Activated CD8-positive, alpha-beta memory T cell treated with anti-CD3 and anti-CD28 coated beads, Interleukin-2, amount 50 U/mL, for 48 hours (primary cell): ENCODE measurements around the gene KLF11.

Source experiments
- DNase-seq: peaks from one replicate; pipeline ENCODE4 v3.0.0-alpha.2; 2020

KLF11 gene

DNA sequence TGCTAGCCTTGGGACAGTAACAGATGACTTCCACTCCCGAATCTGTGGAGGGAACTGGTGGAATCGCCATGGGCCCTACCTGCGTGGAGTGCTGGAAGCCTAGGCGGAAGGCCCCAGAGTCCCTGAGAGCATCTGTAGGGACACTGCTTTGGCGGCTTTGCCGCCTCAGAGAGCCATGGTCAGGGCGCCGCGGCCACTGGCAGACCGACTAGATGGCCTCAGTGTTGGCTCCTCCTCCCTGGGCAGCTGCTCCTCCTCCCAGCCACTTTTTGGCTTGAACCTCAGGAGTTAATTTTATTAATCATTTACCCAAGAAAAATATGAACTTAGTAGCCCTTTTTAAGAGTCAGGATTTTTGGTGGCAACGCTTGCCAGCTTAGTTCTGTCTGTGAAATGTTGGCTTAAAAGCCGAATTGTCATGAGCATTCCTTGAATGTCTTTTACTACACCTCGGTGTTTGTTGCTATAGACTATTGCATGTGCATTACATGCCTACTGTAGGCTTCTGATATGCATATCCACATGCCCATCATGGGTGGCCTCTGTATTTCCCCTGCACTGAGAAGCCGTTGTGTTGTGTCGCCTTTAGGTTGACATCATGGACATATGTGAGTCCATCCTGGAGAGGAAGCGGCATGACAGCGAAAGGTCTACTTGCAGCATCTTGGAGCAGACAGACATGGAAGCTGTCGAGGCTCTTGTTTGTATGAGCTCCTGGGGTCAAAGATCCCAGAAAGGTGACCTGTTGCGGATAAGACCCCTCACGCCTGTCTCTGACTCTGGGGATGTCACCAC is 2.4 kb downstream of the KLF11 start:
- DNase-seq, result no peak

DNA sequence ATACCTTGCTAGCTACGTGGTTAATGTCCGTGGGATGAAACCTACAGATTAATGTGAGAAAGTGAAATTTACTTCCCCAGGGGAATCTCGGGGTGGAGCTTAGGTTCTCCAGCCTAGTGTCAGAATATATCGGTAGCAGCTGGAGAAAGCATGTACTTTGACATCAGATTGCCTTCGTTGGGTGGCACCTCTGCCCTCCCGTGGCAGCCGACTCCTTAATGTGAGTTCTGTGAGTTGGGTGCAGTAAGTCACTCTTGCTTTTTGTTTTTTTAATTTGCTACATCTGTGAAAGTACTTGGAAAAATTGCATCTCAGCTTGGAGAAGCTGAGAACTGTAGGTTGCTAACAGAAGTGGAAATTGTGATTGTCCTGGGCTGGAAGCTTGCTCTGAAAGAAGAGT is 3.6 kb downstream of the KLF11 start:
- no peak for DNase-seq

DNA sequence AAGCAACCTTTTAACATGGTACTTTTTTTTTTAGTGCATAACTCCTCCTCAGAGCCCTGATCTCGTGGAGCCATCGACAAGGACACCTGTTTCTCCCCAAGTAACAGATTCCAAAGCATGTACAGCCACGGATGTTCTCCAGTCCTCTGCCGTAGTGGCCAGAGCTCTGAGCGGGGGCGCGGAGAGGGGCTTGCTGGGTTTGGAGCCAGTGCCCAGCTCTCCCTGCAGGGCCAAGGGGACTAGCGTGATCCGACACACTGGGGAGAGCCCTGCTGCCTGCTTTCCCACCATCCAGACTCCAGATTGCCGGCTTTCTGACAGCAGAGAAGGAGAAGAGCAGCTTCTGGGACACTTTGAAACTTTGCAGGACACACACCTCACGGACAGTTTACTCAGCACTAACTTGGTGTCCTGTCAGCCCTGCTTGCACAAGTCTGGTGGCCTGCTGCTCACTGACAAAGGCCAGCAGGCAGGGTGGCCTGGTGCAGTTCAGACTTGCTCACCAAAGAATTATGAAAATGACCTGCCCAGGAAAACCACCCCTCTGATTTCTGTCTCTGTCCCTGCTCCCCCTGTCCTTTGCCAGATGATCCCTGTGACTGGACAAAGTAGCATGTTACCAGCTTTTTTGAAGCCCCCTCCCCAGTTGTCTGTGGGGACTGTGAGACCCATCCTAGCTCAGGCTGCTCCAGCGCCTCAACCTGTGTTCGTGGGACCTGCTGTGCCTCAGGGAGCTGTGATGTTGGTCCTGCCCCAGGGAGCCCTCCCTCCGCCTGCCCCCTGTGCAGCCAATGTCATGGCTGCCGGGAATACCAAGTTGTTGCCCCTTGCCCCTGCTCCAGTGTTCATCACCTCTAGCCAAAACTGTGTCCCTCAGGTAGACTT is 4.5 kb downstream of the KLF11 start:
- no peak for DNase-seq

DNA sequence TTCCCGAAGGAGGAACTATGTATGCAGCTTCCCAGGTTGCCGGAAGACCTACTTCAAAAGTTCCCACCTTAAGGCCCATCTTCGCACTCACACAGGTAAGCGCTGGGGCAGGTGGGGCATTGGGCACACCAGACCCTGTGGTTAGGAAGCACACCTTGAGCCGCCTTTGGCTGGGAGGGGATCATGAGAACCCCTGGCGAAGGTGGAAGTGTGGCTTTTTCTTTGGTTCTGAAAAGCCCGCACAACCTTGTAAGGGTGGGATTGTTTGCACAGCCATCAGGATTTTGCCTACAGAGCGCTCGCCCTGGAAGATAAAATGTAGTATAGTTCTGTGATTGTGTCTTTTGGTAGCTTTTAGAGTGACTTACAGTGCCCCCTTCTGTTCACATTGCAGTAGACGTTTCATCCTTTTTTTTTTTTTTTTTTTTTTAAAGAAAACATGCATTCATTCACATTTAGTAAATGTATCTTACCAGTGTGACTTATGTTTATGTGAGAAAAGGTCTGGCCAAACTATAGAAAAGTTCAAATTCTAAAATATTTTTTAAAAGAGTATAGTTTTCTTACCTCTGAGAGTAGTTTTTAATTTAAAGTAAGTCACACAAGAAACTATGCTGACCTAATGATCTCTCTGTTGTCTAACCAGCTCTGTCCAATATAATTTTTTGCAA is 5.3 kb downstream of the KLF11 start:
- no peak for DNase-seq

DNA sequence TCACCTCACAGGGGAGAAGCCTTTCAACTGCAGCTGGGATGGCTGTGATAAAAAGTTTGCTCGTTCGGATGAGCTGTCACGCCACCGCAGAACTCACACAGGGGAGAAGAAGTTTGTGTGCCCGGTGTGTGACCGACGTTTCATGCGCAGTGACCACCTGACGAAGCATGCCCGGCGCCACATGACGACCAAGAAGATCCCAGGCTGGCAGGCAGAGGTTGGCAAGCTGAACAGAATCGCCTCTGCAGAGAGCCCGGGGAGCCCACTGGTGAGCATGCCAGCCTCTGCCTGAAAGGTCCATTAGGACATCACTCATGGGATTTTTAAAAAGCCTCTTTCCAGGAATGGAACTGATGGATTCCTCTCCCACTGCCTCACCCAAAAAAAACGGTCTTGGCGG is 8.9 kb downstream of the KLF11 start:
- DNase-seq, result no peak

DNA sequence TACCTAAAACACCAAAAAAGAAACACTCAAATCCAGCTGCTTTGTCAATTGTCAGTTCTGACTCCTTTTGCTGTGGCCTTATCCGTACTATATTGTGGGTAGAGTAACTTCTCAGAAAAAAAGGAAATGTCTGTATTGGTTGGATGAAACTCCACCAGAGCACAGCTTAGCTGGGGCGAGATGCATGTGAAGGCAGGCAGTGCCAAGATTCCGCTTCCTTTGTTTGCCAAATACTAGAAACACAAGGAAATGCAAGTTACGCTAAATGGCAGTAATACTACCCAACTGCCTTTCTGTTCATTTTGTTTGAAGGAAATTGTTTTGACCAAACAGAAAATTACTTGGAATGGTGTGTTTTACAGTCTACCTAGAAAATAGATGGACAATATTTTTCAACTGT is 10.0 kb downstream of the KLF11 start:
- DNase-seq, result no peak

DNA sequence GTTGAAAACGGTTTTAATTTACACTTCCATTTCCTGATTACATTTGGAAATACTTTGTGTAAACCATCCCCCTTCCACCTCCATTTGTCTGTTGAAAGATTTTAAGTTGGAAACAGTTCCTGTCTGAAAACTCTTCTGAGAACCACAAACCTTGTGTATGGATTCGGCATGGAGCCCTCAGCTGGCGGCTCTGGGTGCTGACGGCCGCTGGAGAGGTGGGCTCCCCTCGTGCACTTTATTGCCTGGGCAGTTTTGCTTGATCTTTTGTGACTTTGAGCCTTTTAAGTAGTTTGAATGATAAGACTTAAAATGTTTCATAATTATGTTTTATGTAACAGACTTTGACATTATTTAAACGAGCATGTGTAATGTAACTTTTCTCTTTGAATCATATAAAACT is 11.1 kb downstream of the KLF11 start:
- DNase-seq, result no peak

DNA sequence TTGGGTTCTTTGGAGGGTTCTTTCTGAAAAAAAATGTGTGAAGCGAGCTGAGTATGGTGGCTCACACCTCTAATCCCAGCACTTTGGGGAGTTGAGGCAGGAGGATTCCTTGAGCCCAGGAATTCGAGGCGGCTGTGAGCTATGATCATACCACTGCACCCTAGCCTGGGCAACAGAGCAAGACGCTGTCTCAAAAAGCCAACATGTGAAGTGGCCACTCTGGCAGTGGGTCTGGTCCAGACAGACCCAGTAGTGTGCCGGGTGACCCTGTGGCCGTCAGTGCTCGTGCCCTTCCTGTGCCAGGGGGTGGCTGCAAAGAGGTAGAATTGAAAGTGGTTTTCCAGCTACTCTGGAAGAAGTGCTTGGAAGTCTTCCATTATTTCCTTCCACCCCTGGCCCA is 11.6 kb downstream of the KLF11 start:
- DNase-seq, result no peak

DNA sequence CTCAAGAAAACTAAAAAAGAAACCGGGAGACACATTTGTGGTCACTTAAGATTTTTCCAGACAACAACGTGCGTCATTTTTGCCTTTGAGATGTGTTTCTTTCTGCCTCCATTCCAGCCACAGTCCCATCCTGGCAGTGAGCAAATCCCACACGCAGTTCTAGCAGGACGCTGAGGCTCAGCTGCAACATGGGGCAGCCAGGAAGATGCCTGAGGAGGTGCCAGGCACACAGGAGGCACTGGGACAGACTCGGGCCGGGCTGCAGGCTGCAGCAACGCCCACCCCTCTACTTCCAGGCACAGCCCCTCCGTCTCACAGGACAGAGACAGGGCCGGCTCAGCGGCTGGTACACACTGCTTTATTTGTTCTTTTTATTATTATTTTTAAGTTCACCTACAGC is 13.1 kb downstream of the KLF11 start:
- DNase-seq, result no peak

DNA sequence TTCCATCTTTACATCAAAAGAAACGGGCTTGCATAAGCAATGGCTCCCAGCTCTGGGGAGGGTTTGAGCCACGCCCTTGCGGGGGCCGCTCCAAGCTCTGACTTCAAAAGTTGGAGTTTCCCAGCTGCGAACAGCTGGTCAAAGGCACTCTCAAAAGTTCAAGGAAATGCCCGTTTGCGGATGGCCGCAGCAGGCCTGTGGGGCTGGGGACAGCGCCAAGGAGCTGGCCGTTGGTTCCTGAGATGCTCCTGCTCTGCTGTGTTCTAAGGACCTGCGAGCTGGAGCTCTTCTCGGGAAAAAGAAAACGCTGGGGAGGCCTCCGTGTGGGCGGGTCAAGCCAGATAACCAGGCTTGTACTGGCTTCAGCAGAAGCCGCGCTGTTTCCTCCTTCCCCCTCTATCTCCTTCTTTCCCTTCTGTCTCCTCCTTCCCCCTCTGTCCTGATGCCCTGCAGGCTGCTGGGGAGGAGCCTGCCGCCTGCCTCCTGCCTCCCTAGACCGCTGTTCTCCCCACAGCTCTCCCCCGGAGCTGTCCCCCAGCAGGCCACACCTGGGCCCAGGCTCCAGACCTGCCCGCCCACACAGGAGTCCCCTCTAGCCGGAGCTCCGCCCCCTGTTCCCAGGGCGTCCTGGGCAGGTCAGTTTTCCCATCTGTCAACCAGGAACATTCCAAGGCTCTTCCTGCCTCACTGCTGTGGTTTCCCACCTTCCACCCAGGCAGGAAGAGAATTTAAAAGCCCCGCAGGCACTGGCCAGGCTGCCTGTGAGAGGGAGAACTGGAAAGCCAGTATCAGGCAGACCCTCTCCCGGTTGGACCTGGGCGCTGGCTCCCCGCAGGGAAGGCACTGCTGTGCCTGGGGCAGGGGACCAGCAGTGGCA is 14.1 kb downstream of the KLF11 start:
- DNase-seq, result no peak

DNA sequence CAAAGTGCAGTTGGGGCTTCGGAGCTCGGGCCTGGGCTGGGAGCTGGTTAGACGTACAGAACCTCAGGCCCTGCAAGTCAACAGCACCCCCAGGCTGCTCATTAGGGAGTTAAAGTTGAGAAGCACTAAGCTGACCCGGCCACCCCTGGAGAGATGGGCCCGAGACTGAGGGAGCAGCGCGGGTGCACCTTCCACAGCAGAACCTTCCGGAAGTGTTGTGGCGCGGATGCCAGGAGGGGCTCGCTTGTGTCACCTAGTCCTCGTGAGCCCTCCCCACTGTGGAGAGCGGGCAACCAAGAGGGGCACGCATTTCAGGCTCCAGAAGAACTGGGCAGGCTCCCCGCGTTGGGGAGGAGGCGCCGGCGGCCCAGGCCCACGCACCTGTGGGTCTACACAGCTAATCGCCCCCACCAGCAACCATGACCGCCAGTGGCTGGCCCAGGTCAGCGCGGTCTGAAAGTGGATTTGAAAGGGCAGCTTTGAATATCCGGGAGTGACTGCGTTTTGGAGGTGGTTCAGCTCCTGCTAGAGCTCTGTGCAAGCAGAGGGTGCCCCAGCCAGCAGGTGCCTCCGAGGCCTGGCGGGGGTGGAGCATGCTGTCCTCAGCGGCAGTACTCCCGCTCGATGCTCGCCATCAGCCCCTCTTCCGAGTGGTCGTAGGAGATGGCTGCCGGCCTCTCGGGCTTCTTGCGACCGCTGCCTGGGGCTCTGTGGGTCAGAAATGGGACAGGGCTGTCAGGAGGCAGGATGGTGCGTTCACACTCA is 15.1 kb downstream of the KLF11 start:
- DNase-seq, result no peak

DNA sequence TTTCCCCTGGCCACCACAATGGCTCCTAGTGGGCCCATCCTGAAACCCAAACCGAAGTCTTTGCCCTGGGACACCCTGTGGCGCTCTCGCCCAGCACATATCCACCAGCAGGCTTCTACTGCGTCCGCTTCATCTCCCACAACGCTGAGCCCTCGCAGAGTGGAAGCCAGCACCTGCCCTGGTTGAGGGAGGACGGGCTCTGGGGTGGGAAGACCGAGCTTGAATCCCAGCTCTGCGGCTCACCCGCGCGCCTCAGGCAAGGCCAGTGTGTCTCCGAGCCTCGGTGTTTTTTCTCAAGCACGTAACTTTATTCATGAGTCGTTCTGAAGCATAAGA is 15.6 kb downstream of the KLF11 start:
- DNase-seq, result no peak

DNA sequence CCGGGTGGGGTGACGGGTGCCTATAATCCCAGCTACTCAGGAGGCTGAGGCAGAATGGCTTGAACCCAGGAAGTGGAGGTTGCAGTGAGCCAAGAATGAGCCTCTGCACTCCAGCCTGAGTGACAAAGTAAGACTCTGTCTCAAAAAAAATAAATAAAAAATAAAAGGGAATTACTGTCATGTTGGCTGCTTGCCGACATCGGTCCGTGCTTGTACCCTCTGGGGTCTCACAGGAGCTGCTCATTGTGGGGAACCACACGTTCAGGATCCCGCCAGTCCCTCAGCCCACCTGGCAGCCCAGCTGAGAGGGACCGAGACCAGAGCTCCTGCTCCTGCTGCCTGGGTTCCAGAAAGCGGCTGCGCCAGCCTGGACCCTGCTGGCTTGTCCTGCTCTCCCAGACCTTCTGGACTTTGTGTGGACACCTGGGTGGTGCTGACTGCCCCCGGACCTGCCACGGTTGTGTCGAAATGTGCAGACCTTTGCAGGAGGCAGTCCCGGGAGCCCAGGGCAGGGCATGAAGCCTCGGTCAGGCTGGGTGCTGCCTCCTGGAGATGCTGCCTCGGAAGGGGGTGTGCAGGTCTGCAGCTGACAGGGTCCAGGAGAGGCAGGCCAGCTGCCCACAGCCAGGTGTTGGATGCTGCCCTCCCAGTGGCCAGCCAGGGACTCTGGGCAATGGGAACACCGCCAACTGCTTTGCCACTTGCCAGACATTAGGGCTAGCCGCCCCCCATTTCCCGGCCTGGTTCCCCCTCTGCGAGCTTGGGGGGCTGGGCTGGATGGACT is 16.4 kb downstream of the KLF11 start:
- no peak for DNase-seq

DNA sequence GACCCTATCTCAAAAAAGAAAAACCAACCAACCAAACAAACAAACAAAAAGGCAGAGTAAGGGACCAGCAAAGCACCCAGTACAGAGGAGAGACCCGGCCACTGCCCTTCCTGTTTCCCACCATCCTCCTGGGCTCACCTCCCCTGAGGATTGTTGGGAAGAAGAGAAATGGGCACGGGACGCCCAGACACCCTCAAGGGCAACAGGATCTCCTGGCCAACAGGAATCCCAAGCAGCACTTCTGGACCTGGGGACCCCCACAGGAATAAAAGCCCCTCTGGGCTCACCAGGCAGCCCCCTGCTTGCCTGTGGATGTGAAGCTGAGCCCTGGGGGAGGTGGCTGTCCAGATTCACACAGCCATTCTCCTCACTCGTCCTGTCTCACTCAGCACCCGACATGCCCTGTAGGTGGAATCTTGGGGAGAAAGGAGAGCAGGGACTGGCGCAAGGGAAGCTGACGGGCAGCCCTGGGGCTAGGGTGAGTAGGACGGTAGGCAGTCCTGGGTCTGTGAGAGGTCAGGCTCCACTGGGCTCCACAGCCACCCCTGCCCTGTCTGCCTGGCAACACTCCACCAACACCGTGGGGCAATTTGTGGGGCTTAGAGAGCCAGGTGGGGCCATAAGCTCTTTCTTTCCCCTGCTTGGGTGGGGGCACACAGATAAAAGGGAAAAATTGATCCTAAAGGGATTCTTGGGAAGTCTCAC is 18.0 kb downstream of the KLF11 start:
- no peak for DNase-seq

DNA sequence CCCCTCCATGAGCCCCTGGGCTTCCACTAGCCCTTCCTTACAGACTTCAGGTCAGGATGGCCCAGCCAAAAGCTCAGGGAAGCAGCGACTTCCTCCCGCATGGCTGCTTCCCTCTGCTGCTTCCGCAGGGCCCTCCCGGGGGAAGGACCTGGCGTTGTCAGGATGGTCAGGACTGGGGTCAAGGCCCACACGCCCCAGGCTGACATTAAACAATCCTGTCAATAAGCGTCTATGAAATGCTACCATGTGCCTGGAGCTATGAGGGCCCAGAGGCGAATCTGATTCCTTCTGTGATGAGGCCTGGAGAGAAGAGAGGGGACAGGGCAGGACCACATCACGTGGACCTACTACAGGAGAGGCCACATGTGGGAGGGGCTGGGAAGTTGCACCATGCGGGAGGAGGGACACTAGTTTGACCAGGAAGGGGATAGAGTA is 19.6 kb downstream of the KLF11 start:
- DNase-seq, result no peak

DNA sequence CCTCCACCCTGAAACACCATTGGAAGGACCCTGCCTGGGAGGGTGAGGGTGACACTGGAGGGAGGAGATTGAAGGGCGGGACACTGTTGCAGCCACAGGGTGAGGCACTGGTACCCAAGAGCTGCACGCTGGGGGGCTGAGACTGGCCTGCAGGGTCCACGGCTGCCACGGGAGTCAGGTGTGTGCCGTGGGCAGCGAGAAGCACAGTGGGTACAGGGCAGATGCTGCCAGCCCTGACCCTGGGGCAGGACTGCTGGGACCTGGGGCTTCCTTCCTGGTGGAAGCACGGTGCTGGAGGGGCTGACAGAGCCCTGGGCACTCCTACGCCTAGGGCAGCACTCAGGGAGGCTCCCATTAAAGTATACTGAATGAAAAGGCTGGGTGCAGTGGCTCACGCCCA is 20.2 kb downstream of the KLF11 start:
- no peak for DNase-seq

DNA sequence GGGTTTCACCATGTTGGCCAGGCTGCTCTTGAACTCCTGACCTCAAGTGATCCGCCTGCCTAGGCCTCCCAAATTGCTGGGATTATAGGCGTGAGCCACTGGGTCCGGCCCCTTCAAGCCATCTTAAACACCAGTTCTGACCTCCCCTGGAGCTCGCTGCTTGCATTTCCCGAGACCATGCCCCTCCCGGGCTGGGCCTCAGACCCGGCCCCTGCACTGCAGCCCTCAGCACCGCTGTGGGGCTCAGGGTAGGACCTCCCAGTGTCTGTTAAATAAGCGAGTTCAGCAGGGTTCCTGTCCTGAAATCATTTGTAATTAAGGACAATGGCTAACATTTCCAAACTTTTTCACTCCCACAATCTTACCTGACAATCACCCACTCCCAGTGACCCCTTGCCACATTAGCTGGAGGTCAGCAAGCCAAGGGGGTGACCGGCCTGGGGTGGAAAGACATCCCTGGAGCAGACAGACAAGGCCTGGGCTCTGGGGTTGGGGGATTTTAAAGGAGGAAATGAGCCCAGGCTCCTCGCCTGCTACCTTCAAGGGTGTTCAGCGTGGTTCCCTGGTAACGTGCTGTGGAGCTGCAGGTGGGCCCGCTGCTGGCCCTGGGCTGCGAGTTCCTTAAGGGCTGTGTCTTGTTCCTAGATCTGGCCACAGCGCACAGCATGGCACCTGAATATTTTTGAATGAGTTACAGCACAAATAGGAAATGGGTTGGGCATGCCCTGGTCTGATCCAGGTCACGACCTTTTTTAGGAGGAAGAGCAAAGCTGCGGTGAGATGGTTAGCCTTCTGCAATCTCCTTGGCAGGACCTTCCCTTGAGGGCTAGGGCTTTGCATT is 21.8 kb downstream of the KLF11 start:
- no peak for DNase-seq

DNA sequence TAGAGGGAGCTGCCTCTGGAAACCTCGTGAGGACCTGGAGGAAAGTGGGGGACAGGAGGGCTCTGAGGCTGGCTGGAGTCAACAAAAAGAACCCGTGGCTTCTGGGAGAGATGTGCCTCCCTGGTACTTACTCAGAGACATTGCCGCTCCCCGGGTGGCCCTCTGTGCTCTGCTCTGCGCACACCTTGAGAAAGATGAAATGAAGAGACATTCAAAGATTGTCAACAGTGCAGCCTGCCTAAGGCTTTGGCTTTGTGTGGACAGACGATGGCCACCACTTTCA is 22.4 kb downstream of the KLF11 start:
- DNase-seq, result no peak

DNA sequence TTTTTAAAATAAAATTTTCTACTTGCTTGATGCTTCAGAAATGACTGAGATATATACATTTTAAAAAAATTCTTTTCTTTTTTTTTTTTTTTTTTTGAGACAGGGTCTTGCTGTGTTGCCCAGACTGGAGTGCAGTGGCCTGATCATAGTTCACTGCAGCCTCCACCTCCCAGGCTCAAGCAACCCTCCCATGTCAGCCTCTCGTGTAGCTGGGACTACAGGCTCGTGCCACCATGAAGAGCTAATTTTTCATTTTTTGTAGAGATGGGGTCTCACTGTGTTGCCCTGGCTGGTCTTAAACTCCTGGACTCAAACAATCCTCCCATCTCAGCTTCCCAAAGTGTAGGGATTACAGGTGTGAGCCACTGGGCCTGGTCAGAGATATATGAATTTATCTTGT is 24.0 kb downstream of the KLF11 start:
- no peak for DNase-seq

DNA sequence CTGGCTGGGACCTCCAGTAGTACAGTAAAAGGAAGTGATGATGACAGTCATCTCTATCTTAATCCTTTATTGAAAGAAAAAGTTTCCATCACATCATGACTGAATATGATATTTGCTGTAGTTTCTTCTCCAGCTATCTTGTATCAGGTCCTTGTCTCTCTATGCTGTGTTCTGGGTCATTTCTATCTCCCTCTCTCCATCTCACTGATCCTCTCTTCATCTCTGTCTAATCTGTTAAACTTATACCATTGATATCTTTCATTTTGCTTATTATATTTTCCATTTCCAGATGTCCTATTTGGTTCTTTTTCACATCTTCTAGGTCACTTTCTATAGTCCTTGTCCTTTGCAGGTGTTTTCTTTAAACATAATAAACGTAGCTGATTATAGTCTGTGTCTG is 24.5 kb downstream of the KLF11 start:
- no peak for DNase-seq
